ENCODE measurements around the gene GABRB3.

DNA sequence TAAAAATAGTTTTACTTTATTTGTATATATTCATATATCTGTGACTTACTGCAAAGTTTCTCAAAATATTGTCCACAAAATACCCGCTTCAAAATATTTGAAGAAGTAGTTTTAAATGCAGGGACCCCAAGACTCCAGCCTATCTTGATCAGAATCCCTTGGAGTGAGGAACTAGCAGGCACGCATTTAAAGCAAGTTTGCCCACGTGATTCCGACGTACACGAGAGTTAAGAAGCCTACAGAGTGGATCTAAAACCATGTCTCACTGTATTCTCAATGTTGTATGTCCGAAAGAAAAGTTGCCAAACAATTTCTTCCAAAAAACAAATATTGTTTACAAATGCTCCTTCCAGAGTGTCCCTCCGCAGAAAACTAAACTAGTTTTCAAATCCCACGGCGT is 1.7 kb downstream of the GABRB3 start:
- TF ChIP-seq POLR2A (IDR thresholded peaks at IDR 0.05) (no peak), CTCF (IDR thresholded peaks at IDR 0.05) (no peak)

All from Peyer's patch (tissue), 4 donors.